H1 (cell line): ENCODE results near the gene BMPR1A. TPM values are rescaled to one million over a fixed set of nuclear protein-coding genes. Genes with fewer than 3 reads are reported as not detected.
A peak's percentile ranks its signal among the peaks of the same experiment; 100 is the strongest.

Source experiments
- CTCF ChIA-PET: fragments of 300-600 bp; sonication (Branson Sonifier 250); formaldehyde crosslinking; loops from one replicate; lab custom pipeline; 2021; ENCODE audit not compliant: partially characterized antibody; lab: Charles Lee
- POLR2A ChIA-PET: fragments of 300-600 bp; sonication (Branson Sonifier 250); formaldehyde crosslinking; loops from one replicate; lab custom pipeline; 2021; ENCODE audit warnings: inconsistent platforms; ENCODE audit not compliant: partially characterized antibody; lab: Charles Lee
- DNase-seq, 2 experiments: peaks; one replicate each; pipeline versions ENCODE4 v3.0.0 to v3.0.0-alpha.2; 2010 to 2022; ENCODE audit warnings: low spot score in 2 of 2, low read depth in 1 of 2, mixed read lengths in 1 of 2
- FAIRE-seq: peaks from 2 replicates; lab custom pipeline; 2011; peaks lifted over from hg19 to GRCh38; lab: Jason Lieb, UNC
- H2AFZ ChIP-seq: 2 replicates; pipeline ENCODE4 v1.8.1; 2012; ENCODE audit warnings: low read length, inconsistent platforms
- H2AK5ac ChIP-seq: 2 replicates; pipeline ENCODE4 v1.6.1; 2013; ENCODE audit warnings: low read depth, low read length
- H2BK120ac ChIP-seq: replicated peaks from 2 replicates; pipeline ENCODE3; 2013; ENCODE audit warnings: low read depth, low read length, inconsistent platforms
- H2BK12ac ChIP-seq: 2 replicates; pipeline ENCODE4 v1.6.1; 2013; ENCODE audit warnings: low read depth, low read length
- H2BK15ac ChIP-seq: 2 replicates; pipeline ENCODE4 v1.6.1; 2013; ENCODE audit warnings: low read length
- H2BK20ac ChIP-seq: 2 replicates; pipeline ENCODE4 v1.6.1; 2013; ENCODE audit warnings: low read length
- H2BK5ac ChIP-seq: 2 replicates; pipeline ENCODE4 v1.6.1; 2013; ENCODE audit warnings: low read depth, low read length
- H3K14ac ChIP-seq: 2 replicates; pipeline ENCODE4 v1.6.1; 2013; ENCODE audit warnings: inconsistent platforms; ENCODE audit not compliant: insufficient read length
- H3K18ac ChIP-seq: 2 replicates; pipeline ENCODE4 v1.6.1; 2013; ENCODE audit warnings: low read length; ENCODE audit errors: extremely low read depth
- H3K23ac ChIP-seq: 2 replicates; pipeline ENCODE4 v1.6.1; 2013; ENCODE audit warnings: inconsistent platforms; ENCODE audit not compliant: insufficient read length
- H3K23me2 ChIP-seq: 2 replicates; pipeline ENCODE4 v1.6.1; 2013; ENCODE audit warnings: low read depth, low read length
- H3K27ac ChIP-seq: 2 replicates; pipeline ENCODE4 v1.6.1; 2011; ENCODE audit warnings: low read depth, low read length, inconsistent platforms
- H3K27me3 ChIP-seq, 4 experiments: replicated peaks in 1 of 4; 1 replicate in 1 of 4; 2 replicates in 3 of 4; pipeline versions ENCODE4 v1.6.1 to v1.8.1; 2011 to 2013; ENCODE audit warnings: low read length in 3 of 4, mild to moderate bottlenecking in 3 of 4, inconsistent platforms in 2 of 4, mixed read lengths in 2 of 4, moderate library complexity in 1 of 4; ENCODE audit not compliant: control insufficient read depth in 3 of 4, insufficient read depth in 3 of 4; ENCODE audit errors: extremely low read depth in 1 of 4
- H3K36me3 ChIP-seq, 4 experiments: 2 replicates each; pipeline versions ENCODE4 v1.6.1 to v1.8.1; 2011 to 2013; ENCODE audit warnings: mild to moderate bottlenecking in 4 of 4, low read length in 3 of 4, moderate library complexity in 2 of 4, control low read depth in 1 of 4, inconsistent platforms in 1 of 4; ENCODE audit not compliant: insufficient read depth in 4 of 4, control insufficient read depth in 2 of 4
- H3K4ac ChIP-seq: replicated peaks from 2 replicates; pipeline ENCODE3; 2013; ENCODE audit warnings: low read length, low read depth, mixed read lengths, inconsistent platforms; ENCODE audit not compliant: insufficient read length
- H3K4me1 ChIP-seq, 4 experiments: replicated peaks in 1 of 4; 1 replicate in 1 of 4; 2 replicates in 3 of 4; pipeline versions ENCODE4 v1.6.1 to v1.8.1; 2011 to 2013; ENCODE audit warnings: low read length in 3 of 4, inconsistent platforms in 2 of 4, mixed read lengths in 1 of 4; ENCODE audit not compliant: insufficient read depth in 4 of 4, control insufficient read depth in 3 of 4
- H3K4me2 ChIP-seq, 2 experiments: 2 replicates each; pipeline versions ENCODE4 v1.6.1 to v1.8.1; 2011 to 2013; ENCODE audit warnings: low read depth in 2 of 2, low read length in 2 of 2, control low read depth in 1 of 2, inconsistent platforms in 1 of 2, mild to moderate bottlenecking in 1 of 2; ENCODE audit not compliant: insufficient read depth in 1 of 2
- H3K4me3 ChIP-seq, 4 experiments: fragments of 200-600, 300-600 bp in 1 of 4; sonication (generic), shearing (Covaris generic), sonication (Bioruptor Twin) in 1 of 4; 2 replicates each; pipeline versions ENCODE4 v1.5.1 to v1.8.1; 2011 to 2016; ENCODE audit warnings: low read length in 4 of 4, low read depth in 3 of 4, control low read depth in 2 of 4, inconsistent platforms in 2 of 4, mild to moderate bottlenecking in 2 of 4, mixed read lengths in 1 of 4, moderate library complexity in 1 of 4; ENCODE audit not compliant: insufficient read depth in 2 of 4; ENCODE audit errors: extremely low read depth in 1 of 4
- H3K56ac ChIP-seq: replicated peaks from 2 replicates; pipeline ENCODE3; 2013; ENCODE audit warnings: low read depth, mild to moderate bottlenecking, mixed read lengths, low read length, inconsistent platforms; ENCODE audit not compliant: insufficient read length
- H3K79me1 ChIP-seq: 2 replicates; pipeline ENCODE4 v1.6.1; 2013; ENCODE audit warnings: low read depth, low read length, control low read depth
- H3K79me2 ChIP-seq, 2 experiments: 2 replicates each; pipeline versions ENCODE4 v1.6.1 to v1.8.1; 2012 to 2013; ENCODE audit warnings: low read length in 2 of 2, mild to moderate bottlenecking in 2 of 2, inconsistent platforms in 1 of 2; ENCODE audit not compliant: insufficient read depth in 2 of 2, control insufficient read depth in 1 of 2
- H3K9ac ChIP-seq, 4 experiments: replicated peaks in 1 of 4; 1 replicate in 1 of 4; 2 replicates in 3 of 4; pipeline versions ENCODE4 v1.6.1 to v1.8.1; 2011 to 2013; ENCODE audit warnings: low read depth in 3 of 4, low read length in 3 of 4, control low read depth in 2 of 4, mild to moderate bottlenecking in 2 of 4, moderate library complexity in 2 of 4, inconsistent platforms in 1 of 4; ENCODE audit errors: extremely low read depth in 1 of 4
- H3K9me3 ChIP-seq, 2 experiments: 2 replicates each; pipeline versions ENCODE4 v1.6.1 to v1.8.1; 2012 to 2013; ENCODE audit warnings: mild to moderate bottlenecking in 2 of 2, moderate library complexity in 2 of 2, control low read depth in 1 of 2, inconsistent platforms in 1 of 2, low read depth in 1 of 2, low read length in 1 of 2, mixed read lengths in 1 of 2; ENCODE audit not compliant: insufficient read depth in 2 of 2
- H4K20me1 ChIP-seq, 2 experiments: replicated peaks in 1 of 2; 2 replicates each; pipeline versions ENCODE3 to v1.8.1; 2011 to 2013; ENCODE audit warnings: inconsistent platforms in 2 of 2, low read length in 2 of 2, mild to moderate bottlenecking in 1 of 2; ENCODE audit not compliant: insufficient read depth in 2 of 2, control insufficient read depth in 1 of 2
- H4K5ac ChIP-seq: 2 replicates; pipeline ENCODE4 v1.6.1; 2013; ENCODE audit warnings: low read length, low read depth, mixed read lengths, inconsistent platforms; ENCODE audit not compliant: insufficient read length
- H4K8ac ChIP-seq: 2 replicates; pipeline ENCODE4 v1.8.0; 2013; ENCODE audit warnings: mild to moderate bottlenecking, moderate library complexity, low read length, inconsistent platforms; ENCODE audit not compliant: insufficient read depth; ENCODE audit errors: extremely low read depth
- H4K91ac ChIP-seq: replicated peaks from 2 replicates; pipeline ENCODE3; 2013; ENCODE audit warnings: low read length, mixed read lengths, inconsistent platforms; ENCODE audit not compliant: insufficient read length
- EZH2 ChIP-seq: fragments of 200-600 bp; sonication (generic); IDR thresholded peaks from 2 replicates; pipeline ENCODE4 v1.7.1; 2012; ENCODE audit warnings: low read depth, mild to moderate bottlenecking, moderate library complexity, low read length, inconsistent platforms; ENCODE audit not compliant: severe bottlenecking
- POLR2AphosphoS5 ChIP-seq: IDR thresholded peaks from 2 replicates; pipeline ENCODE4 v1.6.1; 2011; ENCODE audit warnings: low read depth, low read length
- POU5F1 ChIP-seq: IDR thresholded peaks from 2 replicates; pipeline ENCODE4 v1.6.1; 2011; ENCODE audit warnings: low read depth, mild to moderate bottlenecking, low read length, moderate library complexity
- TAF1 ChIP-seq: IDR thresholded peaks from 2 replicates; pipeline ENCODE4 v1.6.1; 2011; ENCODE audit warnings: mild to moderate bottlenecking, low read depth, low read length
- TBP ChIP-seq: IDR thresholded peaks from 2 replicates; pipeline ENCODE4 v1.6.1; 2011; ENCODE audit warnings: low read depth, low read length, improper control_type of control experiment
- TEAD4 ChIP-seq: IDR thresholded peaks from 2 replicates; pipeline ENCODE4 v1.6.1; 2012; ENCODE audit warnings: low read depth, low read length, inconsistent platforms, mixed read lengths
- WGBS, 2 experiments: shearing (Covaris generic) in 1 of 2; methylation state at CpG; one replicate each; pipeline versions ENCODE4 v1.1.6 to v1.1.7; 2013 to 2015; ENCODE audit warnings: low lambda C conversion rate in 2 of 2, mixed read lengths in 2 of 2, inconsistent platforms in 1 of 2, low coverage in 1 of 2, missing lambda C conversion rate in 1 of 2; ENCODE audit not compliant: insufficient replicate concordance in 2 of 2, insufficient coverage in 1 of 2, insufficient read length in 1 of 2; ENCODE audit errors: extremely low coverage in 1 of 2, missing lambda C conversion rate in 1 of 2; 5-methylcytosine and 5-hydroxymethylcytosine counted together
- polyA plus RNA-seq, 7 experiments: library from polyadenylated mRNA; depleted of rRNA in 3 of 7; stranded (reverse) in 5 of 7; unstranded in 2 of 7; fragments of >200 nt in 5 of 7; fragments of 200-250 nt in 2 of 7; gene quantifications; 1 replicate in 5 of 7; 2 replicates in 1 of 7; 4 replicates in 1 of 7; pipeline versions ENCODE4 v1.2.1 to v1.2.3, GENCODE V29; 2011 to 2013; ENCODE audit warnings: missing spikeins in 2 of 7, mixed read lengths in 2 of 7
- total RNA-seq: library from RNA; stranded (reverse); fragmentation: NEBNext Ultra II Directional; extraction: Animal tissue kit (Norgen Biotek cat#: 25700); gene quantifications from 2 replicates; pipeline ENCODE4 v1.2.1, GENCODE V29; 2021

The BMPR1A gene
- total and polyA plus RNA-seq, 2 of the 8 experiments (the other 6 are each of a cell fraction or from before 2014, with no cell fraction given) = 34.4 to 129 TPM

GRCh38 chr10:86850481-86850880 lies 94.1 kb downstream of the BMPR1A start:
- Histone ChIP-seq H3K23me2 (no peaks in the 10 kb centered on the region; the same call in 1 of the 2 replicates), H2AFZ (no peak overlapping the region), H3K23ac (no peak overlapping the region), H4K8ac (no peak overlapping the region), H3K56ac (no peak overlapping the region), H2BK20ac (no peak overlapping the region), H3K27me3 (no peaks in the 10 kb centered on the region), H3K79me2 (peaks cover 4 to 39% of the 10 kb centered on the region in 2 experiments), H3K79me1 (peaks cover 8% of the 10 kb centered on the region; the same call in 1 of the 2 replicates), H2BK15ac (no peak overlapping the region), H3K4me2 (no peak overlapping the region), H3K4me1 (peaks cover 0 to 13% (median 4%) of the 10 kb centered on the region in 4 experiments; a peak in 5 of 7 replicates), H2BK12ac (no peak overlapping the region), H2BK5ac (no peak overlapping the region), H3K14ac (no peak overlapping the region), H3K18ac (no peak overlapping the region), H3K4ac (no peak overlapping the region), H4K20me1 (no peaks in the 10 kb centered on the region), H3K4me3 (no peak overlapping the region), H4K91ac (no peak overlapping the region), H4K5ac (no peak overlapping the region), H3K9me3 (no peaks in the 10 kb centered on the region), H2AK5ac (peak overlapping the region; percentile 65; the same call in 1 of the 2 replicates), H2BK120ac (no peak overlapping the region), H3K36me3 (peaks cover 0 to 13% (median 0%) of the 10 kb centered on the region in 4 experiments; a peak in 4 of 8 replicates), H3K27ac (no peak overlapping the region), H3K9ac (no peak overlapping the region)
- no peak for FAIRE-seq
- 92% methylated on average over 1 of the region's 1 CpG; no CpG with 5 or more reads in 1 of the 2 experiments for whole genome bisulfite sequencing, 2 experiments
- no peak for DNase-seq
- POLR2A ChIA-PET = interaction anchor here (0.7 to 1.3 kb wide), 3 partner anchors 22 to 98 kb away, joined by 3 read pairs; partner anchors contain the start of gene BMPR1A
- CTCF ChIA-PET = interaction anchor here (0.8 to 1.0 kb wide), 2 partner anchors 9 to 49 kb away, joined by 3 read pairs; no protein-coding TSS in a partner anchor
- TF ChIP-seq POLR2AphosphoS5 = no peak
- TF ChIP-seq TAF1 = no peak
- no peak for TF ChIP-seq POU5F1
- TF ChIP-seq TBP = no peak
- TF ChIP-seq TEAD4 = no peak
- no peak for TF ChIP-seq EZH2
